Measurements from ENCODE around the gene DENND2A.

DENND2A gene

GRCh38 chr7:140592964-140593671, 47.5 kb downstream of the DENND2A start:
- Histone ChIP-seq H3K27ac (no peak overlapping the region), H3K4me2 (ENCODE audit: low read length) (no peak overlapping the region), H2AFZ (no peak overlapping the region), H3K79me2 (peaks cover 2% of the 10 kb centered on the region), H3K9me3 (ENCODE audit: control insufficient read depth, low read length) (no peaks in the 10 kb centered on the region), H3K4me1 (no peaks in the 10 kb centered on the region), H3K36me3 (ENCODE audit: control insufficient read depth, insufficient read depth, low read length) (no peaks in the 10 kb centered on the region), H3K27me3 (ENCODE audit: control insufficient read depth, insufficient read depth, low read length) (no peaks in the 10 kb centered on the region), H3K4me3 (ENCODE audit: low read depth, low read length) (no peak overlapping the region), H3K9ac (no peak overlapping the region)
- TF ChIP-seq CTCF (IDR thresholded peaks at IDR 0.05), result no peak

- Histone ChIP-seq H3K36me3 (ENCODE audit: control insufficient read depth, insufficient read depth, low read length) (no peaks in the 10 kb centered on the region), H3K27me3 (ENCODE audit: control insufficient read depth, insufficient read depth, low read length) (no peaks in the 10 kb centered on the region), H3K4me1 (no peaks in the 10 kb centered on the region), H2AFZ (no peak overlapping the region), H3K4me3 (ENCODE audit: low read depth, low read length) (no peak overlapping the region), H3K9ac (no peak overlapping the region), H3K79me2 (peaks cover 2% of the 10 kb centered on the region), H3K4me2 (ENCODE audit: low read length) (no peak overlapping the region), H3K9me3 (ENCODE audit: control insufficient read depth, low read length) (no peaks in the 10 kb centered on the region), H3K27ac (no peak overlapping the region)
- TF ChIP-seq CTCF (IDR thresholded peaks at IDR 0.05), result no peak
Measured at GRCh38 chr7:140591180-140591902, 49.3 kb downstream of the DENND2A start.

GRCh38 chr7:140587243-140587642, 53.4 kb downstream of the DENND2A start:
- Histone ChIP-seq H3K9me3 (ENCODE audit: control insufficient read depth, low read length) (no peaks in the 10 kb centered on the region), H3K27ac (no peak overlapping the region), H3K36me3 (ENCODE audit: control insufficient read depth, insufficient read depth, low read length) (no peaks in the 10 kb centered on the region), H3K4me2 (ENCODE audit: low read length) (no peak overlapping the region), H3K27me3 (ENCODE audit: control insufficient read depth, insufficient read depth, low read length) (no peaks in the 10 kb centered on the region), H3K9ac (no peak overlapping the region), H2AFZ (no peak overlapping the region), H3K79me2 (no peaks in the 10 kb centered on the region), H3K4me1 (no peaks in the 10 kb centered on the region), H3K4me3 (ENCODE audit: low read depth, low read length) (no peak overlapping the region)
- no peak for TF ChIP-seq CTCF (IDR thresholded peaks at IDR 0.05)

GRCh38 chr7:140586516-140586915, 54.1 kb downstream of the DENND2A start:
- H3K79me2 ChIP-seq, result no peaks in the 10 kb centered on the region
- TF ChIP-seq CTCF (IDR thresholded peaks at IDR 0.05), result no peak
- H3K27me3 ChIP-seq (ENCODE audit: control insufficient read depth, insufficient read depth, low read length), result no peaks in the 10 kb centered on the region
- H2AFZ ChIP-seq, result no peak overlapping the region
- H3K9ac ChIP-seq, result no peak overlapping the region
- H3K4me2 ChIP-seq (ENCODE audit: low read length), result no peak overlapping the region
- H3K27ac ChIP-seq, result no peak overlapping the region
- no peaks in the 10 kb centered on the region for H3K9me3 ChIP-seq (ENCODE audit: control insufficient read depth, low read length)
- no peak overlapping the region for H3K4me3 ChIP-seq (ENCODE audit: low read depth, low read length)
- H3K36me3 ChIP-seq (ENCODE audit: control insufficient read depth, insufficient read depth, low read length), result no peaks in the 10 kb centered on the region
- no peaks in the 10 kb centered on the region for H3K4me1 ChIP-seq

Measured in parathyroid adenoma (tissue), 2 donors.